Natural killer cell treated with Interleukin-12 subunit alpha and Interleukin-12 subunit beta and Interleukin-15 and Interleukin-18, amount 100 ng/mL, for 72 hours (primary cell): Measurements from ENCODE around the gene GDF10. TPM values are rescaled to one million over a fixed set of nuclear protein-coding genes. Genes with fewer than 3 reads are reported as not detected.

ENCODE experiments used
- ATAC-seq, 2 donors: fragments of 150-1000 bp; cut with Tn5 transposase in 1 of 2; sonication (Bioruptor Pico), chemical (Tn5 transposase) in 1 of 2; 2 replicates each; pipeline ENCODE4 v1.10.0; 2021
- DNase-seq: peaks from one replicate; pipeline ENCODE4 v3.0.0; 2022; ENCODE audit warnings: low spot score
- H3K27ac Mint-ChIP-seq, 2 donors: 1 replicate in 1 of 2; 2 replicates in 1 of 2; pipeline ENCODE4 v1.8.0; 2022; ENCODE audit warnings: mixed read lengths in 2 of 2, mild to moderate bottlenecking in 1 of 2, moderate library complexity in 1 of 2
- H3K27me3 Mint-ChIP-seq, 2 donors: 1 replicate in 1 of 2; 2 replicates in 1 of 2; pipeline ENCODE4 v1.8.0; 2022; ENCODE audit warnings: mixed read lengths in 2 of 2
- H3K36me3 Mint-ChIP-seq: one replicate; pipeline ENCODE4 v1.8.0; 2022; ENCODE audit warnings: mixed read lengths
- H3K4me1 Mint-ChIP-seq, 2 donors: 1 replicate in 1 of 2; 2 replicates in 1 of 2; pipeline ENCODE4 v1.8.0; 2022; ENCODE audit warnings: low read depth in 2 of 2, mixed read lengths in 2 of 2, mild to moderate bottlenecking in 1 of 2
- H3K4me3 Mint-ChIP-seq: one replicate; pipeline ENCODE4 v1.8.0; 2022; ENCODE audit warnings: mixed read lengths
- H3K9me3 Mint-ChIP-seq: 2 replicates; pipeline ENCODE4 v1.8.0; 2022; ENCODE audit warnings: mixed read lengths
- total RNA-seq, 2 donors: library from RNA; stranded (reverse); gene quantifications; one replicate each; pipeline ENCODE4 v1.2.3, GENCODE V29; 2022

The GDF10 gene
- total RNA-seq, 2 donors from 2014 or later: not detected

GRCh38 chr10:47306387-47307210 is 6.6 kb downstream of the GDF10 start:
- H3K36me3 Mint-ChIP-seq: no peaks in the 10 kb centered on the region
- ATAC-seq (no peak), DNase-seq (no peak)
- H3K9me3 Mint-ChIP-seq: no peaks in the 10 kb centered on the region
- H3K4me3 Mint-ChIP-seq: no peak overlapping the region
- no peak overlapping the region for H3K27ac Mint-ChIP-seq
- H3K27me3 Mint-ChIP-seq: peaks cover 11 to 12% of the 10 kb centered on the region in 2 donors
- H3K4me1 Mint-ChIP-seq: no peaks in the 10 kb centered on the region

GRCh38 chr10:47307381-47307780 is 7.4 kb downstream of the GDF10 start:
- no peak overlapping the region for H3K27ac Mint-ChIP-seq
- ATAC-seq (no peak), DNase-seq (no peak)
- H3K9me3 Mint-ChIP-seq: no peaks in the 10 kb centered on the region
- H3K36me3 Mint-ChIP-seq: no peaks in the 10 kb centered on the region
- no peaks in the 10 kb centered on the region for H3K4me1 Mint-ChIP-seq
- peaks cover 11 to 12% of the 10 kb centered on the region in 2 donors for H3K27me3 Mint-ChIP-seq
- no peak overlapping the region for H3K4me3 Mint-ChIP-seq

- Mint-ChIP-seq H3K36me3 (no peaks in the 10 kb centered on the region), H3K27me3 (peaks cover 9 to 11% of the 10 kb centered on the region in 2 donors), H3K4me1 (no peaks in the 10 kb centered on the region), H3K27ac (no peak overlapping the region), H3K4me3 (no peak overlapping the region), H3K9me3 (no peaks in the 10 kb centered on the region)
- no peak for DNase-seq
- no peak for ATAC-seq
Measured at GRCh38 chr10:47308775-47309174, 8.8 kb downstream of the GDF10 start.

- ATAC-seq (no peak), DNase-seq (no peak)
- H3K27ac Mint-ChIP-seq: no peak overlapping the region
Measured at GRCh38 chr10:47309408-47310089, 9.6 kb downstream of the GDF10 start.

GRCh38 chr10:47310090-47310505 is 10.1 kb downstream of the GDF10 start:
- DNase-seq (no peak), ATAC-seq (no peak)
- H3K27me3 Mint-ChIP-seq: peaks cover 6 to 11% of the 10 kb centered on the region in 2 donors
- H3K4me3 Mint-ChIP-seq: no peak overlapping the region
- H3K36me3 Mint-ChIP-seq: no peaks in the 10 kb centered on the region
- no peaks in the 10 kb centered on the region for H3K4me1 Mint-ChIP-seq
- H3K27ac Mint-ChIP-seq: no peak overlapping the region
- H3K9me3 Mint-ChIP-seq: no peaks in the 10 kb centered on the region

More at GRCh38 chr10:47309408-47310089, 9.6 kb downstream of the GDF10 start:
- Mint-ChIP-seq H3K9me3 (no peaks in the 10 kb centered on the region), H3K36me3 (no peaks in the 10 kb centered on the region), H3K27me3 (peaks cover 9 to 11% of the 10 kb centered on the region in 2 donors), H3K4me1 (no peaks in the 10 kb centered on the region), H3K4me3 (no peak overlapping the region)

- peaks cover 5 to 10% of the 10 kb centered on the region in 2 donors for H3K27me3 Mint-ChIP-seq
- no peaks in the 10 kb centered on the region for H3K36me3 Mint-ChIP-seq
- no peaks in the 10 kb centered on the region for H3K4me1 Mint-ChIP-seq
- DNase-seq: no peak
- no peaks in the 10 kb centered on the region for H3K9me3 Mint-ChIP-seq
- H3K4me3 Mint-ChIP-seq: no peak overlapping the region
- ATAC-seq: no peak
- no peak overlapping the region for H3K27ac Mint-ChIP-seq
Measured at GRCh38 chr10:47311193-47311931, 11.4 kb downstream of the GDF10 start.

- Mint-ChIP-seq H3K4me1 (no peaks in the 10 kb centered on the region), H3K27me3 (peaks cover under 1 to 3% of the 10 kb centered on the region in 2 donors), H3K27ac (no peak overlapping the region)
Measured at GRCh38 chr10:47311932-47312662, 12.1 kb downstream of the GDF10 start.

GRCh38 chr10:47312663-47312995 is 12.6 kb downstream of the GDF10 start:
- no peak overlapping the region for H3K27ac Mint-ChIP-seq
- H3K4me3 Mint-ChIP-seq: no peak overlapping the region
- no peaks in the 10 kb centered on the region for H3K36me3 Mint-ChIP-seq
- ATAC-seq: no peak
- DNase-seq: no peak
- no peaks in the 10 kb centered on the region for H3K27me3 Mint-ChIP-seq
- no peaks in the 10 kb centered on the region for H3K9me3 Mint-ChIP-seq
- H3K4me1 Mint-ChIP-seq: no peaks in the 10 kb centered on the region

More at GRCh38 chr10:47311932-47312662, 12.1 kb downstream of the GDF10 start:
- H3K9me3 Mint-ChIP-seq: no peaks in the 10 kb centered on the region
- DNase-seq: peak; percentile 65
- H3K4me3 Mint-ChIP-seq: no peak overlapping the region
- H3K36me3 Mint-ChIP-seq: no peaks in the 10 kb centered on the region
- ATAC-seq: peak; percentile 55 to 72

GRCh38 chr10:47314416-47314970 is 14.5 kb downstream of the GDF10 start:
- ATAC-seq: no peak
- H3K4me1 Mint-ChIP-seq: peaks cover 0 to 3% of the 10 kb centered on the region in 2 donors

GRCh38 chr10:47315421-47315820 is 15.4 kb downstream of the GDF10 start:
- ATAC-seq: no peak
- no peaks in the 10 kb centered on the region for H3K36me3 Mint-ChIP-seq
- H3K4me3 Mint-ChIP-seq: no peak overlapping the region
- no peak overlapping the region for H3K27ac Mint-ChIP-seq
- H3K4me1 Mint-ChIP-seq: peaks cover 0 to 3% of the 10 kb centered on the region in 2 donors
- no peaks in the 10 kb centered on the region for H3K9me3 Mint-ChIP-seq
- peaks cover 0 to 3% of the 10 kb centered on the region in 2 donors for H3K27me3 Mint-ChIP-seq
- DNase-seq: no peak

More at GRCh38 chr10:47314416-47314970, 14.5 kb downstream of the GDF10 start:
- H3K36me3 Mint-ChIP-seq: no peaks in the 10 kb centered on the region
- no peak overlapping the region for H3K4me3 Mint-ChIP-seq
- no peak for DNase-seq
- no peaks in the 10 kb centered on the region for H3K9me3 Mint-ChIP-seq
- H3K27me3 Mint-ChIP-seq: peaks cover 0 to 3% of the 10 kb centered on the region in 2 donors
- no peak overlapping the region for H3K27ac Mint-ChIP-seq

GRCh38 chr10:47316131-47316530 is 16.1 kb downstream of the GDF10 start:
- DNase-seq (no peak), ATAC-seq (no peak)
- Mint-ChIP-seq H3K27ac (no peak overlapping the region), H3K9me3 (no peaks in the 10 kb centered on the region), H3K4me1 (peaks cover 0 to 3% of the 10 kb centered on the region in 2 donors), H3K4me3 (no peak overlapping the region), H3K36me3 (no peaks in the 10 kb centered on the region), H3K27me3 (peaks cover 5 to 6% of the 10 kb centered on the region in 2 donors)

- peaks cover 7 to 9% of the 10 kb centered on the region in 2 donors for H3K27me3 Mint-ChIP-seq
Measured at GRCh38 chr10:47317251-47317650, 17.3 kb downstream of the GDF10 start.

GRCh38 chr10:47318706-47319105 is 18.7 kb downstream of the GDF10 start:
- no peak for DNase-seq
- no peak for ATAC-seq
- H3K27ac Mint-ChIP-seq: no peak overlapping the region
- no peak overlapping the region for H3K4me3 Mint-ChIP-seq
- H3K27me3 Mint-ChIP-seq: peaks cover 7 to 16% of the 10 kb centered on the region in 2 donors
- no peaks in the 10 kb centered on the region for H3K36me3 Mint-ChIP-seq
- H3K4me1 Mint-ChIP-seq: peaks cover 0 to 3% of the 10 kb centered on the region in 2 donors
- no peaks in the 10 kb centered on the region for H3K9me3 Mint-ChIP-seq

More at GRCh38 chr10:47317251-47317650, 17.3 kb downstream of the GDF10 start:
- Mint-ChIP-seq H3K4me1 (peaks cover 0 to 3% of the 10 kb centered on the region in 2 donors), H3K4me3 (no peak overlapping the region), H3K9me3 (no peaks in the 10 kb centered on the region), H3K27ac (no peak overlapping the region), H3K36me3 (no peaks in the 10 kb centered on the region)
- ATAC-seq (no peak), DNase-seq (no peak)
